Smooth muscle cell (in vitro differentiated cells): ENCODE data around the gene FHDC1. TPM values are rescaled to one million over a fixed set of nuclear protein-coding genes. Genes with fewer than 3 reads are reported as not detected.

Experiments used
- DNase-seq: peaks from one replicate; lab custom pipeline; 2025; ENCODE audit not compliant: unreplicated experiment; lab: John Stamatoyannopoulos, UW
- H2AFZ ChIP-seq: fragments of 200-600 bp; sonication (generic); 2 replicates; pipeline ENCODE4 v1.6.0; 2016; ENCODE audit warnings: antibody characterized with exemption, low read depth, mild to moderate bottlenecking
- H3F3A ChIP-seq: fragments of 200-600 bp; sonication (generic); 2 replicates; pipeline ENCODE4 v1.6.0; 2017; ENCODE audit warnings: antibody characterized with exemption, low read depth
- H3K27ac ChIP-seq: fragments of 200-600 bp; sonication (generic); 2 replicates; pipeline ENCODE4 v1.5.1; 2016; ENCODE audit warnings: low read depth, mild to moderate bottlenecking
- H3K27me3 ChIP-seq: fragments of 200-600 bp; sonication (generic); 2 replicates; pipeline ENCODE4 v1.6.1; 2016; ENCODE audit warnings: low read depth, mild to moderate bottlenecking
- H3K36me3 ChIP-seq: fragments of 200-600 bp; sonication (generic); 2 replicates; pipeline ENCODE4 v1.5.1; 2016; ENCODE audit warnings: low read depth
- H3K4me1 ChIP-seq: fragments of 200-600 bp; sonication (generic); 2 replicates; pipeline ENCODE4 v1.5.1; 2016; ENCODE audit warnings: low read depth
- H3K4me2 ChIP-seq: fragments of 200-600 bp; sonication (generic); 2 replicates; pipeline ENCODE4 v1.6.0; 2016; ENCODE audit warnings: mild to moderate bottlenecking
- H3K4me3 ChIP-seq: fragments of 200-600 bp; sonication (generic); 2 replicates; pipeline ENCODE4 v1.5.1; 2016; ENCODE audit warnings: mild to moderate bottlenecking
- H3K79me2 ChIP-seq: fragments of 200-600 bp; sonication (generic); 2 replicates; pipeline ENCODE4 v1.6.0; 2016; ENCODE audit warnings: low read depth, mild to moderate bottlenecking
- H3K9ac ChIP-seq: fragments of 200-600 bp; sonication (generic); 2 replicates; pipeline ENCODE4 v1.6.0; 2016; ENCODE audit warnings: low read depth
- H3K9me3 ChIP-seq: fragments of 200-600 bp; sonication (generic); replicated peaks from 2 replicates; pipeline ENCODE4 v1.5.1; 2016; ENCODE audit warnings: low read depth
- H4K20me1 ChIP-seq: fragments of 200-600 bp; sonication (generic); 2 replicates; pipeline ENCODE4 v1.6.0; 2016; ENCODE audit warnings: low read depth
- CTCF ChIP-seq: fragments of 200-600 bp; sonication (generic); IDR thresholded peaks from 2 replicates; pipeline ENCODE4 v1.5.1; 2017; ENCODE audit warnings: borderline replicate concordance, mild to moderate bottlenecking, antibody characterized with exemption; ENCODE audit not compliant: insufficient read depth, poor library complexity, severe bottlenecking
- WGBS: methylation state at CpG from one replicate; pipeline ENCODE4 v1.1.7; 2016; ENCODE audit warnings: low lambda C conversion rate; 5-methylcytosine and 5-hydroxymethylcytosine counted together
- polyA plus RNA-seq: library from polyadenylated mRNA; unstranded; fragments of >200 nt; fragmentation: Nextera tagmentation; extraction: Ambion mirVana; gene quantifications from 2 replicates; pipeline ENCODE4 v1.2.1, GENCODE V29; 2016
- total RNA-seq: library from RNA; depleted of rRNA; stranded (reverse); fragments of >200 nt; gene quantifications from 2 replicates; pipeline ENCODE4 v1.2.3, GENCODE V29; 2014

The FHDC1 gene
- total and polyA plus RNA-seq, 2 experiments from 2014 or later, result 0.49 to 3.0 TPM

GRCh38 chr4:152961014-152961772 lies 25.1 kb downstream of the FHDC1 start:
- 83% methylated on average over 14 of the region's 14 CpGs for WGBS

GRCh38 chr4:152961773-152962115 lies 25.6 kb downstream of the FHDC1 start:
- Histone ChIP-seq H3K79me2 (no peaks in the 10 kb centered on the region), H4K20me1 (no peaks in the 10 kb centered on the region), H3K4me3 (no peak overlapping the region), H3F3A (no peaks in the 10 kb centered on the region), H3K9ac (no peak overlapping the region), H3K27ac (no peak overlapping the region), H3K9me3 (no peaks in the 10 kb centered on the region), H2AFZ (no peak overlapping the region), H3K36me3 (no peaks in the 10 kb centered on the region), H3K4me1 (no peaks in the 10 kb centered on the region), H3K27me3 (peaks cover 5% of the 10 kb centered on the region), H3K4me2 (no peak overlapping the region)
- TF ChIP-seq CTCF, result no peak
- WGBS, result 82% methylated on average over 1 of the region's 1 CpG
- DNase-seq, result no peak

More at GRCh38 chr4:152961014-152961772, 25.1 kb downstream of the FHDC1 start:
- Histone ChIP-seq H3K9ac (no peak overlapping the region), H4K20me1 (no peaks in the 10 kb centered on the region), H3K36me3 (no peaks in the 10 kb centered on the region), H3K4me2 (no peak overlapping the region), H3K27me3 (peaks cover 5% of the 10 kb centered on the region), H3F3A (no peaks in the 10 kb centered on the region), H3K4me3 (no peak overlapping the region), H2AFZ (no peak overlapping the region), H3K4me1 (no peaks in the 10 kb centered on the region), H3K27ac (no peak overlapping the region), H3K9me3 (no peaks in the 10 kb centered on the region), H3K79me2 (no peaks in the 10 kb centered on the region)
- no peak for TF ChIP-seq CTCF
- DNase-seq, result no peak

GRCh38 chr4:152962150-152962549 lies 26.0 kb downstream of the FHDC1 start:
- H3K9ac ChIP-seq, result no peak overlapping the region
- no peaks in the 10 kb centered on the region for H3K36me3 ChIP-seq
- peaks cover 5% of the 10 kb centered on the region for H3K27me3 ChIP-seq
- H2AFZ ChIP-seq, result no peak overlapping the region
- no peaks in the 10 kb centered on the region for H3F3A ChIP-seq
- no peak overlapping the region for H3K4me3 ChIP-seq
- WGBS, result 77% methylated on average over 5 of the region's 5 CpGs
- TF ChIP-seq CTCF, result no peak
- no peak overlapping the region for H3K27ac ChIP-seq
- no peaks in the 10 kb centered on the region for H3K9me3 ChIP-seq
- H3K79me2 ChIP-seq, result no peaks in the 10 kb centered on the region
- no peaks in the 10 kb centered on the region for H4K20me1 ChIP-seq
- DNase-seq, result no peak
- H3K4me1 ChIP-seq, result no peaks in the 10 kb centered on the region
- H3K4me2 ChIP-seq, result no peak overlapping the region

- no peaks in the 10 kb centered on the region for H3K9me3 ChIP-seq
- H3F3A ChIP-seq, result no peaks in the 10 kb centered on the region
- no peak overlapping the region for H2AFZ ChIP-seq
- H3K4me1 ChIP-seq, result no peaks in the 10 kb centered on the region
- no peak for DNase-seq
- no peaks in the 10 kb centered on the region for H3K79me2 ChIP-seq
- no peak overlapping the region for H3K4me2 ChIP-seq
- no peaks in the 10 kb centered on the region for H3K36me3 ChIP-seq
- H3K4me3 ChIP-seq, result no peak overlapping the region
- no peaks in the 10 kb centered on the region for H4K20me1 ChIP-seq
- 94% methylated on average over 4 of the region's 4 CpGs for WGBS
- no peak for TF ChIP-seq CTCF
- no peak overlapping the region for H3K9ac ChIP-seq
- H3K27me3 ChIP-seq, result peaks cover 5% of the 10 kb centered on the region
- H3K27ac ChIP-seq, result no peak overlapping the region
Measured at GRCh38 chr4:152964335-152964734, 28.2 kb downstream of the FHDC1 start.
